Measurements from ENCODE around the gene ABI1. TPM values are rescaled to one million over a fixed set of nuclear protein-coding genes. Genes with fewer than 3 reads are reported as not detected.

The ABI1 gene
- total and polyA plus RNA-seq, 2 donors (not counting 1 experiment from before 2014, with no cell fraction given): 37.8 to 80.5 TPM

- Histone ChIP-seq H4K20me1 (ENCODE audit: control insufficient read depth, insufficient read depth, low read length, poor library complexity, severe bottlenecking) (no peaks in the 10 kb centered on the region), H2AFZ (ENCODE audit: insufficient read depth, low read depth, low read length, poor library complexity, severe bottlenecking) (no peak overlapping the region), H3K4me2 (replicated peaks; ENCODE audit: low read depth, low read length, poor library complexity, severe bottlenecking) (no peak overlapping the region), H3K4me3 (ENCODE audit: control extremely low read depth in 1 of 5, extremely low read depth in 1 of 5, insufficient read depth in 1 of 5, low read depth in 2 of 5, low read length in 4 of 5) (no peak overlapping the region), H3K9ac (ENCODE audit: low read length) (no peak overlapping the region), H3K9me3 (ENCODE audit: control extremely low read depth in 1 of 3, control insufficient read depth in 2 of 3, insufficient read depth in 1 of 3, low read length in 2 of 3) (no peaks in the 10 kb centered on the region), H3K4me1 (ENCODE audit: control insufficient read depth in 2 of 2, insufficient read depth in 2 of 2, low read length in 2 of 2) (no peaks in the 10 kb centered on the region), H3K27ac (ENCODE audit: low read length in 2 of 2) (no peak overlapping the region), H3K27me3 (replicated peaks in 1 of 4; ENCODE audit: control extremely low read depth in 1 of 4, control insufficient read depth in 3 of 4, insufficient read depth in 4 of 4, low read length in 3 of 4) (no peaks in the 10 kb centered on the region), H3K36me3 (replicated peaks in 1 of 2; ENCODE audit: control extremely low read depth in 1 of 2, control insufficient read depth in 1 of 2, extremely low read depth in 1 of 2, insufficient read depth in 2 of 2, low read length in 1 of 2) (peaks cover 0 to 21% of the 10 kb centered on the region in 2 experiments), H3K79me2 (ENCODE audit: control insufficient read depth, insufficient read depth, low read length) (peaks cover 16% of the 10 kb centered on the region)
- Mint-ChIP-seq H3K27me3 (no peaks in the 10 kb centered on the region), H3K4me3 (no peak overlapping the region), H3K27ac (no peak overlapping the region), H3K4me1 (peaks cover 2% of the 10 kb centered on the region), H3K9me3 (ENCODE audit: insufficient read depth) (no peaks in the 10 kb centered on the region)
- ATAC-seq (ENCODE audit: low read depth) (no peak), DNase-seq (no peak)
- ChIA-PET CTCF (interaction anchor here (1.2 kb wide), 1 partner anchor 20 kb away, joined by 6 read pairs; no protein-coding TSS in a partner anchor), POLR2A (no interaction called here)
- no CpG with 5 or more reads among the region's 9 CpGs for WGBS (ENCODE audit: insufficient coverage)
- no peak for TF ChIP-seq EZH2 (IDR thresholded peaks at IDR 0.05; ENCODE audit: borderline replicate concordance, insufficient read depth, low read depth, low read length, poor library complexity, severe bottlenecking)
- TF ChIP-seq, protein P1, sequence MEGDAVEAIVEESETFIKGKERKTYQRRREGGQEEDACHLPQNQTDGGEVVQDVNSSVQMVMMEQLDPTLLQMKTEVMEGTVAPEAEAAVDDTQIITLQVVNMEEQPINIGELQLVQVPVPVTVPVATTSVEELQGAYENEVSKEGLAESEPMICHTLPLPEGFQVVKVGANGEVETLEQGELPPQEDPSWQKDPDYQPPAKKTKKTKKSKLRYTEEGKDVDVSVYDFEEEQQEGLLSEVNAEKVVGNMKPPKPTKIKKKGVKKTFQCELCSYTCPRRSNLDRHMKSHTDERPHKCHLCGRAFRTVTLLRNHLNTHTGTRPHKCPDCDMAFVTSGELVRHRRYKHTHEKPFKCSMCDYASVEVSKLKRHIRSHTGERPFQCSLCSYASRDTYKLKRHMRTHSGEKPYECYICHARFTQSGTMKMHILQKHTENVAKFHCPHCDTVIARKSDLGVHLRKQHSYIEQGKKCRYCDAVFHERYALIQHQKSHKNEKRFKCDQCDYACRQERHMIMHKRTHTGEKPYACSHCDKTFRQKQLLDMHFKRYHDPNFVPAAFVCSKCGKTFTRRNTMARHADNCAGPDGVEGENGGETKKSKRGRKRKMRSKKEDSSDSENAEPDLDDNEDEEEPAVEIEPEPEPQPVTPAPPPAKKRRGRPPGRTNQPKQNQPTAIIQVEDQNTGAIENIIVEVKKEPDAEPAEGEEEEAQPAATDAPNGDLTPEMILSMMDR (IDR thresholded peaks at IDR 0.05): no peak
- intact Hi-C loops (cut with micrococcal nuclease): no loop called here
Measured at GRCh38 chr10:26703974-26704373, 156.8 kb downstream of the ABI1 start.

GRCh38 chr10:26703096-26703495, 157.7 kb downstream of the ABI1 start:
- H3K27ac Mint-ChIP-seq: no peak overlapping the region
- H3K4me3 Mint-ChIP-seq: no peak overlapping the region
- Histone ChIP-seq H2AFZ (ENCODE audit: insufficient read depth, low read depth, low read length, poor library complexity, severe bottlenecking) (no peak overlapping the region), H3K9me3 (ENCODE audit: control extremely low read depth in 1 of 3, control insufficient read depth in 2 of 3, insufficient read depth in 1 of 3, low read length in 2 of 3) (no peaks in the 10 kb centered on the region), H3K4me3 (ENCODE audit: control extremely low read depth in 1 of 5, extremely low read depth in 1 of 5, insufficient read depth in 1 of 5, low read depth in 2 of 5, low read length in 4 of 5) (no peak overlapping the region), H3K9ac (ENCODE audit: low read length) (no peak overlapping the region), H3K4me2 (replicated peaks; ENCODE audit: low read depth, low read length, poor library complexity, severe bottlenecking) (no peak overlapping the region), H3K27me3 (replicated peaks in 1 of 4; ENCODE audit: control extremely low read depth in 1 of 4, control insufficient read depth in 3 of 4, insufficient read depth in 4 of 4, low read length in 3 of 4) (no peaks in the 10 kb centered on the region), H3K27ac (ENCODE audit: low read length in 2 of 2) (no peak overlapping the region), H4K20me1 (ENCODE audit: control insufficient read depth, insufficient read depth, low read length, poor library complexity, severe bottlenecking) (no peaks in the 10 kb centered on the region), H3K36me3 (replicated peaks in 1 of 2; ENCODE audit: control extremely low read depth in 1 of 2, control insufficient read depth in 1 of 2, extremely low read depth in 1 of 2, insufficient read depth in 2 of 2, low read length in 1 of 2) (peaks cover 0 to 15% of the 10 kb centered on the region in 2 experiments), H3K79me2 (ENCODE audit: control insufficient read depth, insufficient read depth, low read length) (peaks cover 25% of the 10 kb centered on the region), H3K4me1 (ENCODE audit: control insufficient read depth in 2 of 2, insufficient read depth in 2 of 2, low read length in 2 of 2) (peaks cover 5% of the 10 kb centered on the region in 2 donors)
- no peak for DNase-seq
- peaks cover 6% of the 10 kb centered on the region for H3K4me1 Mint-ChIP-seq
- 80% methylated on average over 1 of the region's 4 CpGs for WGBS (ENCODE audit: insufficient coverage)
- H3K27me3 Mint-ChIP-seq: no peaks in the 10 kb centered on the region
- H3K9me3 Mint-ChIP-seq (ENCODE audit: insufficient read depth): no peaks in the 10 kb centered on the region
- CTCF ChIA-PET: no interaction called here
- POLR2A ChIA-PET: no interaction called here
- TF ChIP-seq EZH2 (IDR thresholded peaks at IDR 0.05; ENCODE audit: borderline replicate concordance, insufficient read depth, low read depth, low read length, poor library complexity, severe bottlenecking): no peak
- TF ChIP-seq, protein P1 (IDR thresholded peaks at IDR 0.05): no peak
- no peak for ATAC-seq (ENCODE audit: low read depth)
- intact Hi-C loops (cut with micrococcal nuclease): no loop called here

Measured in B cell (primary cell).